ENCODE results near the gene ZFP1.
"Not testable (repeated sequence)": the region's sequence is repeated elsewhere in the genome, so short reads cannot be mapped to it uniquely, and the experiment has no call there.

The ZFP1 gene

GRCh38 chr16:75111961-75112733 is 36.2 kb upstream of the ZFP1 start:
- DNase-seq = peak in 2 of 42 donors; percentile 11 to 13
- intact Hi-C loops (cut with DNase I) = loop anchor here (2.0 to 5.0 kb wide), 2 partner anchors 35 to 113 kb away; partner anchors contain the start of genes ZFP1 and ZNRF1

- intact Hi-C loops (cut with DNase I) = loop anchor here (5.0 kb wide), 1 partner anchor 34 kb away; the partner anchor contains the start of gene ZFP1
- no peak for DNase-seq
Observed at GRCh38 chr16:75112734-75113491, 35.4 kb upstream of the ZFP1 start.

- intact Hi-C loops (cut with DNase I) = loop anchor here (5.0 kb wide), 1 partner anchor 34 kb away; the partner anchor contains the start of gene ZFP1
- DNase-seq = peak in 9 of 42 donors; percentile 17 to 67 (median 50)
Observed at GRCh38 chr16:75113541-75114121, 34.7 kb upstream of the ZFP1 start.

GRCh38 chr16:75114179-75114945 is 34.0 kb upstream of the ZFP1 start:
- peak in 6 of 42 donors; percentile 16 to 48 (median 24) for DNase-seq
- intact Hi-C loops (cut with DNase I) = loop anchor here (5.0 kb wide), 1 partner anchor 33 kb away; the partner anchor contains the start of gene ZFP1

- DNase-seq = peak in 2 of 42 donors; percentile 6 to 12
- intact Hi-C loops (cut with DNase I) = loop anchor here (5.0 kb wide), 1 partner anchor 32 kb away; the partner anchor contains the start of gene ZFP1
Observed at GRCh38 chr16:75114946-75115825, 33.1 kb upstream of the ZFP1 start.

GRCh38 chr16:75116081-75116910 is 32.0 kb upstream of the ZFP1 start, which contains the start of gene LDHD:
Gene LDHD, minus strand, starts transcription at chr16:75116780. Its CDS starts 60 bp downstream, at chr16:75116720.
- intact Hi-C loops (cut with DNase I) = no loop called here
- DNase-seq = peak; percentile 85 to 97 (median 94)

GRCh38 chr16:75116911-75117245 is 31.4 kb upstream of the ZFP1 start:
- intact Hi-C loops (cut with DNase I) = no loop called here
- DNase-seq = no peak

- intact Hi-C loops (cut with DNase I) = no loop called here
Observed at GRCh38 chr16:75118943-75119539, 29.3 kb upstream of the ZFP1 start.

GRCh38 chr16:75120253-75120652 is 28.1 kb upstream of the ZFP1 start:
- no peak for DNase-seq
- intact Hi-C loops (cut with DNase I) = no loop called here

More at GRCh38 chr16:75118943-75119539, 29.3 kb upstream of the ZFP1 start:
- DNase-seq = no peak

- intact Hi-C loops (cut with DNase I) = no loop called here
- DNase-seq = no peak
Observed at GRCh38 chr16:75121949-75122568, 26.3 kb upstream of the ZFP1 start.

- intact Hi-C loops (cut with DNase I) = no loop called here
- no peak for DNase-seq
Observed at GRCh38 chr16:75122609-75123008, 25.7 kb upstream of the ZFP1 start.

- intact Hi-C loops (cut with DNase I) = no loop called here
- peak in 1 of 42 donors; percentile 6 for DNase-seq
Observed at GRCh38 chr16:75127713-75128415, 20.5 kb upstream of the ZFP1 start.

- intact Hi-C loops (cut with DNase I); DNase-seq: not testable (repeated sequence)
Observed at GRCh38 chr16:75129421-75130149, 18.7 kb upstream of the ZFP1 start.

- DNase-seq = peak in 3 of 42 donors; percentile 6 to 29 (median 11)
- intact Hi-C loops (cut with DNase I) = no loop called here
Observed at GRCh38 chr16:75130150-75130771, 18.1 kb upstream of the ZFP1 start.
